ENCODE measurements around the gene PRPF40B. TPM values are rescaled to one million over a fixed set of nuclear protein-coding genes. Genes with fewer than 3 reads are reported as not detected.

PRPF40B gene
- total RNA-seq, result 11.1 and 14.9 TPM in 2 replicates
- 30.1 and 34.5 TPM in 2 replicates for polyA plus RNA-seq

DNA sequence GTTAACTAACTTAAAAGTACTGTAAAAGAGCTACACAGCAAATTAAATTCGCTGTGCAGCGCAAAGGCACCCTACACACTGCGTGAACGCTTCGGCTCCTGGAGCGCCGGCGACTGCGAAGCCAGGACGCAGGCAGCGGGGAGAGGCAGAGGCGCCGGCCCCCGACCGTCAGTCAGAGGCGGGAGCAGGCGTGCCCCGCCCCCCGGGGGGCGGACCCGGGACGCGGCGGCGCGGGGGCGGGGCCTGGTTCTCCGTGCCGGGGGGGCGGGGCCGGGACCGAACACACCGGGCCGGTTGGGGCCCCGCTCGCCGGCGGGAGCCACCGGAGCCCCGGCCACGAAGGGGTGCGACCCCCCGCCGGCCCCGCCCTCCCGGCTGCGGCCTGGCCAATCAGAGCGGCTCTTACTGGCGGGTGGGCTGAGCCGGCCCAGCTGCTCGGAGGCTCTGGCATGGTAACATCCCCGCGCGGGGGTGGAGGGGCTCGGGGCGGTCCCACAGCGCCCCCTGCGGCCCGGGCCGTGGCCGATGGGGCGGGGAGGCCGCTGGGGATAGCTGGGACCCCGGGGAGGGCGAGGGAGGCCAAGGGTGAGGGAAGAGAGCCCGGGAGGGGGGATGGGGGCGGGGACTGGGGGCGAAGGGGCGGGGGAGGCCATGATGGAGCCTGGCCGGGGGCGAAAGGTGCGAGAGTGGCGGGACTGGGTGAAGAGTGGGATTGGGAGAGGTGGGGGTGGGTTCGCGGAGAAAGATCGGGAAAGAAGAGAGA, at the start of gene PRPF40B:
Gene PRPF40B, plus strand, starts transcription at position 420 of the 763 bp plus-strand sequence. Its CDS starts 30 bp downstream, at position 450.
- TF ChIP-seq, protein P1, sequence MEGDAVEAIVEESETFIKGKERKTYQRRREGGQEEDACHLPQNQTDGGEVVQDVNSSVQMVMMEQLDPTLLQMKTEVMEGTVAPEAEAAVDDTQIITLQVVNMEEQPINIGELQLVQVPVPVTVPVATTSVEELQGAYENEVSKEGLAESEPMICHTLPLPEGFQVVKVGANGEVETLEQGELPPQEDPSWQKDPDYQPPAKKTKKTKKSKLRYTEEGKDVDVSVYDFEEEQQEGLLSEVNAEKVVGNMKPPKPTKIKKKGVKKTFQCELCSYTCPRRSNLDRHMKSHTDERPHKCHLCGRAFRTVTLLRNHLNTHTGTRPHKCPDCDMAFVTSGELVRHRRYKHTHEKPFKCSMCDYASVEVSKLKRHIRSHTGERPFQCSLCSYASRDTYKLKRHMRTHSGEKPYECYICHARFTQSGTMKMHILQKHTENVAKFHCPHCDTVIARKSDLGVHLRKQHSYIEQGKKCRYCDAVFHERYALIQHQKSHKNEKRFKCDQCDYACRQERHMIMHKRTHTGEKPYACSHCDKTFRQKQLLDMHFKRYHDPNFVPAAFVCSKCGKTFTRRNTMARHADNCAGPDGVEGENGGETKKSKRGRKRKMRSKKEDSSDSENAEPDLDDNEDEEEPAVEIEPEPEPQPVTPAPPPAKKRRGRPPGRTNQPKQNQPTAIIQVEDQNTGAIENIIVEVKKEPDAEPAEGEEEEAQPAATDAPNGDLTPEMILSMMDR (IDR thresholded peaks at IDR 0.05; ENCODE audit: poor library complexity), result peak; percentile 64
- TF ChIP-seq EZH2 (IDR thresholded peaks at IDR 0.05; ENCODE audit: borderline replicate concordance), result no peak
- no peak for TF ChIP-seq EZH2phosphoT487 (IDR thresholded peaks at IDR 0.05; ENCODE audit: low read depth, severe bottlenecking, unreplicated experiment)
- peak within 1 kb of the TSS; percentile 90 for H3K4me2 ChIP-seq
- no peaks in the 10 kb centered on the region for H3K9me3 ChIP-seq (ENCODE audit: low read depth)
- H3K36me3 ChIP-seq (replicated peaks; ENCODE audit: insufficient read depth, low read depth), result no peaks in the 10 kb centered on the region
- H3K4me1 ChIP-seq (ENCODE audit: insufficient read depth), result peaks cover 10% of the 10 kb centered on the region
- WGBS (ENCODE audit: low lambda C conversion rate, missing lambda C conversion rate), result under 1% methylated on average over 23 of the region's 76 CpGs
- no peaks in the 10 kb centered on the region for H3K27me3 ChIP-seq
- DNase-seq (ENCODE audit: low spot score), result peak; percentile 95
- H4K20me1 ChIP-seq (ENCODE audit: insufficient read depth, poor library complexity, severe bottlenecking), result no peaks in the 10 kb centered on the region
- H3K4me3 ChIP-seq, result peak within 1 kb of the TSS; percentile 87
- H2AFZ ChIP-seq, result peak within 1 kb of the TSS; percentile 89
- no peaks in the 10 kb centered on the region for H3K79me2 ChIP-seq
- peak within 1 kb of the TSS; percentile 92 for H3K27ac ChIP-seq
- no peaks in the 10 kb centered on the region for H3K9me2 ChIP-seq (replicated peaks; ENCODE audit: insufficient read depth)

DNA sequence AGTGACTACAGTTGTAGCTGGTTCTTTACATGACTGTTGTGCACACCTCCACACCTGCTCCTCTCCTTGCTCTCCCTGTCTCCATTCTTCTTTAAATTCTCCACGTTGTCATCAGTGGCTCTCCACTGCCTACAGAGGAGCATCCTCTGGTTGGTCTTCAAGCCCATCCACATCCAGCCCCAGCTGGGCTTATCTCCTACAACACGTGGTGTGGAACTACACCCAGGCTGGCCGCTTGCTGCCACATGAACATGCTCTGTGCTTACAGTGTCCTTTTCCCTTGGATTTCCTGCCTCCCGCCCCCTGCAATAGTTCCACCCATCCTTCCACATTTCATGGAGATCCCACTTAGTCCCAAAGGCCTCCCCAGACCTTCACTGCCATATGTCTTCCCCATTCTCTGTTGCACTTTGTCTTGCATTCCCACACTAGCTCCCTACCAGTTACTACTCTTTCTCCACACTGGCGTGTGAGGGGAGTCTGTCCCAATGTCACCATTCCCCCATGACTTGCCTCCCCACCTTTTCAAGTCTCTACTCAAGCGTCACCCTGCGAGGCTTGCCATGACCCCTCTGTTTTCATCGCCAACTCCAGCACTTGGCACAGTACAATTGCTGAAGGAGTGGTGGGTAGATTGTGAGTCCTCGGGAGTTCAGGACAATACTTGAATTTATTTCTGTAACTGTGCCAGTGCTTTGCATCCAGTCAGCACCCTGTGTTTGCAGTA, 45.6 kb upstream of the PRPF40B start:
- H2AFZ ChIP-seq, result no peak overlapping the region
- H3K4me3 ChIP-seq, result no peak overlapping the region
- no peak for DNase-seq (ENCODE audit: low spot score)
- H3K27me3 ChIP-seq, result no peaks in the 10 kb centered on the region
- no peak overlapping the region for H3K4me2 ChIP-seq
- no peaks in the 10 kb centered on the region for H3K9me2 ChIP-seq (replicated peaks; ENCODE audit: insufficient read depth)
- peaks cover 2% of the 10 kb centered on the region for H3K4me1 ChIP-seq (ENCODE audit: insufficient read depth)
- TF ChIP-seq, protein P1 (IDR thresholded peaks at IDR 0.05; ENCODE audit: poor library complexity), result no peak
- no peak for TF ChIP-seq EZH2phosphoT487 (IDR thresholded peaks at IDR 0.05; ENCODE audit: low read depth, severe bottlenecking, unreplicated experiment)
- TF ChIP-seq EZH2 (IDR thresholded peaks at IDR 0.05; ENCODE audit: borderline replicate concordance), result no peak
- H3K36me3 ChIP-seq (replicated peaks; ENCODE audit: insufficient read depth, low read depth), result no peaks in the 10 kb centered on the region
- no peaks in the 10 kb centered on the region for H3K9me3 ChIP-seq (ENCODE audit: low read depth)
- no peak overlapping the region for H3K27ac ChIP-seq
- peaks cover 3% of the 10 kb centered on the region for H3K79me2 ChIP-seq
- WGBS (ENCODE audit: low lambda C conversion rate, missing lambda C conversion rate), result 91% methylated on average over 9 of the region's 9 CpGs
- no peaks in the 10 kb centered on the region for H4K20me1 ChIP-seq (ENCODE audit: insufficient read depth, poor library complexity, severe bottlenecking)

DNA sequence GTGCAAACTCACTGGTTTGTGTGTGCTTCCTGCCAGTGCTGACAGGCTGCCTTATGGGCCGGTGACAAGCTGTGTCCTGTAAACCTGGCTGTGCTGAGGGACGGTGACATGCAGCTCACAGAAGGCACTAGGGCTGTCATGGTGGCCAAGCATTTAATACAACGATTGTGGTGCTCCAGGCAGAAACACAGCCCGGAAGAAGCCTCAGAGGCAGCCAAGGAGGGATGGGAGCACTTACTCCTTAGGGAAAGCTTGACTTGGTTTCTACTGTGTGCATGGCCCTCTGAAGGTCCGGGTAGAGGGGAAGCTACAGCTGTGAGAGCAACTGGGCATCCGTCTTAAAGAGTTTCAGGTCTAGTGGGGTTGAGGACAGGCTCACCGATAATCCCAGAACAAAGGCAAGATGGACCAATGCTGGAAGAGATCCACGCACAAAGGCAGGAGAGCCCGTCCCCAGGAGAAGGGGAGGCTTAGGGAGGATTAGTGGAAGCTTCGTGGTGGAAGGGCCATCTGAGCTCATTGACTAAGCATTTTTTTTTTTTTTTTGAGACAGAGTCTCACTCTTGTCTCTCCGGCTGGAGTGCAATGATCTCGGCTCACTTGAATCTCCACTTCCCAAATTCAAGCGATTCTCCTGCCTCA, 44.8 kb upstream of the PRPF40B start:
- no peak overlapping the region for H3K4me3 ChIP-seq
- no peaks in the 10 kb centered on the region for H4K20me1 ChIP-seq (ENCODE audit: insufficient read depth, poor library complexity, severe bottlenecking)
- no peaks in the 10 kb centered on the region for H3K27me3 ChIP-seq
- H3K4me1 ChIP-seq (ENCODE audit: insufficient read depth), result peaks cover 2% of the 10 kb centered on the region
- H3K9me3 ChIP-seq (ENCODE audit: low read depth), result no peaks in the 10 kb centered on the region
- H3K36me3 ChIP-seq (replicated peaks; ENCODE audit: insufficient read depth, low read depth), result no peaks in the 10 kb centered on the region
- TF ChIP-seq EZH2 (IDR thresholded peaks at IDR 0.05; ENCODE audit: borderline replicate concordance), result no peak
- TF ChIP-seq EZH2phosphoT487 (IDR thresholded peaks at IDR 0.05; ENCODE audit: low read depth, severe bottlenecking, unreplicated experiment), result no peak
- TF ChIP-seq, protein P1 (IDR thresholded peaks at IDR 0.05; ENCODE audit: poor library complexity), result no peak
- WGBS (ENCODE audit: low lambda C conversion rate, missing lambda C conversion rate), result 84% methylated on average over 13 of the region's 13 CpGs
- H2AFZ ChIP-seq, result no peak overlapping the region
- H3K4me2 ChIP-seq, result no peak overlapping the region
- no peak overlapping the region for H3K27ac ChIP-seq
- DNase-seq (ENCODE audit: low spot score), result no peak
- peaks cover 3% of the 10 kb centered on the region for H3K79me2 ChIP-seq
- H3K9me2 ChIP-seq (replicated peaks; ENCODE audit: insufficient read depth), result no peaks in the 10 kb centered on the region
